OCI-LY1 (cell line): ENCODE data around the gene SLC22A25.

Experiments used
- EZH2 ChIP-seq: fragments of 200-600 bp; sonication (generic), shearing (Covaris generic); IDR thresholded peaks from 2 replicates; pipeline ENCODE4 v1.8.0; 2017; ENCODE audit warnings: borderline replicate concordance, mixed run types, mild to moderate bottlenecking, antibody characterized with exemption, low read length, moderate library complexity, mixed read lengths
- TF ChIP-seq, protein P1 (sequence below): fragments of 200-600 bp; sonication (generic), shearing (Covaris generic); IDR thresholded peaks from 2 replicates; pipeline ENCODE4 v1.5.1; 2017; ENCODE audit warnings: mild to moderate bottlenecking, antibody characterized with exemption, low read length, moderate library complexity, mixed read lengths

DNA sequence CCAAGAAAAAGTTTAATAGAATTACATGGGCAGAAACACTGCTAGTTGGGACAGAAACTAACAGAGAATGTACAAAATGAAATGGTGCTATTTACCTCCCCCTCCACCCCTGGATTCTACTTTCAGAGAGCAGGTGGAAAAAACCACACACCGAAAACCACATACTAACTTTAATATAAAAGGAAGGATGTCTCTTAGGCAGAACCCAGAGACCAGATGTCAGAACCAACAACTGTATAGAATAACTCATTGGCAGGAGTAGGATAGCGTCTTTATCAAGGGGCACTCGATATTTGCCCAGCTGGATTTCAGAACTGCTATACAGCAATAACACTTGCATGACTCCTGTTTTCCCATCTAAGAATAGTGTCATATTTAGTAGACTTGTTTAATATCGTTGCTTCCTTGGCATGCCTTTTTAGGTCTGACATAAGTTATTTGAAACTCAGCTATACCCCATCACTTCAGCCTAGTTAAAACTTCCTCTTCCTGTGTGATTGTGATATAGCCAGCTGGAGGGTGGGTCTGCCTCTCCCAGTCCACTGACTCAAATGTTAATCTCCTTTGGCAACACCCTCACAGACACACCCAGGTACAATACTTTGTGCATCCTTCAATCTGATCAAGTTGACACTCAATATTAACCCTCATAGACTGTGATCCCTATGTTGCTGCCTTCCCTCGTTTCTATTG lies 1.2 kb downstream of the SLC22A25 start:
- TF ChIP-seq, protein P1, sequence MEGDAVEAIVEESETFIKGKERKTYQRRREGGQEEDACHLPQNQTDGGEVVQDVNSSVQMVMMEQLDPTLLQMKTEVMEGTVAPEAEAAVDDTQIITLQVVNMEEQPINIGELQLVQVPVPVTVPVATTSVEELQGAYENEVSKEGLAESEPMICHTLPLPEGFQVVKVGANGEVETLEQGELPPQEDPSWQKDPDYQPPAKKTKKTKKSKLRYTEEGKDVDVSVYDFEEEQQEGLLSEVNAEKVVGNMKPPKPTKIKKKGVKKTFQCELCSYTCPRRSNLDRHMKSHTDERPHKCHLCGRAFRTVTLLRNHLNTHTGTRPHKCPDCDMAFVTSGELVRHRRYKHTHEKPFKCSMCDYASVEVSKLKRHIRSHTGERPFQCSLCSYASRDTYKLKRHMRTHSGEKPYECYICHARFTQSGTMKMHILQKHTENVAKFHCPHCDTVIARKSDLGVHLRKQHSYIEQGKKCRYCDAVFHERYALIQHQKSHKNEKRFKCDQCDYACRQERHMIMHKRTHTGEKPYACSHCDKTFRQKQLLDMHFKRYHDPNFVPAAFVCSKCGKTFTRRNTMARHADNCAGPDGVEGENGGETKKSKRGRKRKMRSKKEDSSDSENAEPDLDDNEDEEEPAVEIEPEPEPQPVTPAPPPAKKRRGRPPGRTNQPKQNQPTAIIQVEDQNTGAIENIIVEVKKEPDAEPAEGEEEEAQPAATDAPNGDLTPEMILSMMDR, result no peak
- TF ChIP-seq EZH2, result no peak
